KOPT-K1 (cell line): ENCODE measurements around the gene SLC25A43.
"Not testable (repeated sequence)": the region's sequence is repeated elsewhere in the genome, so short reads cannot be mapped to it uniquely, and the experiment has no call there.

Source experiments
- H3K27ac ChIP-seq: fragments of 200-600 bp; sonication (generic); 2 replicates; pipeline ENCODE4 v1.5.1; 2016; ENCODE audit warnings: antibody characterized with exemption, mild to moderate bottlenecking, low read depth, low read length; ENCODE audit not compliant: poor library complexity, severe bottlenecking
- H3K36me3 ChIP-seq: fragments of 200-600 bp; sonication (generic); 2 replicates; pipeline ENCODE4 v1.5.1; 2017; ENCODE audit warnings: antibody characterized with exemption, mild to moderate bottlenecking, low read length, moderate library complexity; ENCODE audit not compliant: insufficient read depth
- H3K9me3 ChIP-seq: fragments of 200-600 bp; sonication (generic); 2 replicates; pipeline ENCODE4 v1.5.1; 2017; ENCODE audit warnings: antibody characterized with exemption, low read length, mild to moderate bottlenecking; ENCODE audit not compliant: insufficient read depth, poor library complexity, severe bottlenecking

SLC25A43 gene

GRCh38 chrX:119423631-119424030 lies 24.5 kb downstream of the SLC25A43 start:
- Histone ChIP-seq H3K9me3 (no peaks in the 10 kb centered on the region), H3K36me3 (no peaks in the 10 kb centered on the region), H3K27ac (no peak overlapping the region)

DNA sequence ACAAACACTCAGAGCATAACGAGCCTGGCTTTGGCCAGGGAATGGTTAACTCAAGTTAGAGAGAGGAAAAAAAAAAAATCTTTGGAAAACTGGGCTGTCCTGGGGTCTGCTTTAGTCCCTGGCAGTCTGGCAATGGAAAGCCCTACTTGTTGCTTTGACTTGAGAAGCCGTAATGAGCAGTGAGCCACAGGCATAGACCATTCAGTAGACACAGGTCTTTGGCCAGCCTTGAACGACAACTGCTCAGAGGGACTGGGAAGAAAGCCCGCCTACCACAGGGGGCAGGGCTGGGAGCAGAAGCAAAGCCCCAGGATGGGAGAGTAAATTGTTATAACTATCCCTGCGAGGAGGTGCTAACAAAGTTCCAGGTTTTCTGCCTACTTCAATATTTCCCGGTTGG lies 25.9 kb downstream of the SLC25A43 start:
- H3K27ac ChIP-seq, result no peak overlapping the region

DNA sequence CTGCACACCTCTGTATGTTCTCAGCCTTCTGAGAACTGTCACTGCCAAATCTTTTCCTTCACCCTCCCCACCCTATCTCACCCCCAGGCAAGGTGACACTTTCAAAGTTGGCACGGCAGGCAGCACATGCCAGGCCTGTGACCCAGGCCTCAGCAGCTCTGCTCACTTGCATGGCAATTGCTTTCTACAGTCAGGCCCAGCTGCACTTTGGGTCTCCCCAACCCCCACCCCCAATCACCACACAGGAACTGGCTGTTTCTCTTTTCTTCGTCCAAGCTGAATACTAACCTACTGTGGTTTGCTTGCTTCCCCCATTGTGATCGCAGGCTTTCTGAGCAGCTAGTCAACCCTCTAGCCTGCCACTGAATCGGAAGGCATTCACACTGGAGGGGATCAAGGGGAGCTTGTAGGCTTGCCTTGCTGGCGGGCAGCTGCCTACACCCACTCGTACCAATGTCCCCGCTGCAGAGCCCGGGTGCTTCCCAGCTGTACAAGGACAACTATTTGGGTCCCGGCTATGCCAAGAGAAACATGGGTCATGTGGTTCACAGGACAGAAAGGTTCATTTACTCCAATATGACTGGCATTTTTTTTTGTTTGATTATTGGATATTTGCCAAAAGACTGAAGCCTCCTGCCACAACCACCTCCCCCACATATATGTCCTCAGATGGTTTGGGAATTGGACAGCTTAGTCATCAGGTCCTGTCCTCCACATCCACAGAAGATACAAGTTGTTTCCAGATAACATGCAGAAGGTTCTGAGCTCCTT lies 28.1 kb downstream of the SLC25A43 start:
- no peaks in the 10 kb centered on the region for H3K9me3 ChIP-seq
- no peaks in the 10 kb centered on the region for H3K36me3 ChIP-seq
- H3K27ac ChIP-seq, result peak overlapping the region; percentile 78

More for the DNA sequence above, 25.9 kb downstream of the SLC25A43 start:
- no peaks in the 10 kb centered on the region for H3K36me3 ChIP-seq
- H3K9me3 ChIP-seq, result no peaks in the 10 kb centered on the region

- Histone ChIP-seq H3K9me3 (no peaks in the 10 kb centered on the region), H3K36me3 (no peaks in the 10 kb centered on the region), H3K27ac (peak overlapping the region; percentile 78)
These were observed 28.7 kb downstream of the SLC25A43 start for GRCh38 chrX:119427795-119428185.

DNA sequence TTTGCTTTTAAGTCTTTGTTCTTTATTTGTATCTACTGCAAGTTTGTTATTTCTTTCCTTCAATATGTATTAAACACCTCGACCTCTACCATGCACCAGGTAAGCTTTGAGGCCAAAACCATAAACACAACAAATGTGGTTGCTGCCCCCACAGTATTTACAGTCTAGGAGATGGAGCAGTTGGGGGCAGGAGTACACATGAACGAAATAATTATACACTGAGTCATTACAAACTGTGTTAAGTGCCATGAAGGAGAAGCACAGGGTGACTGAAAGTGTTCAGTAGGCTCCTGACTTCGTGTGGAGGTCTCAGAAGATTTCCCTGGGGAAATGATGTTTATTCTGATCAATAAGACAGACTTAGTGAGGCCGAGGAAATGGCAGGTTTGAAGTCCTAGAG lies 30.3 kb downstream of the SLC25A43 start:
- H3K9me3 ChIP-seq, result no peaks in the 10 kb centered on the region
- H3K27ac ChIP-seq, result no peak overlapping the region
- no peaks in the 10 kb centered on the region for H3K36me3 ChIP-seq

- H3K36me3 ChIP-seq, H3K9me3 ChIP-seq, H3K27ac ChIP-seq: not testable (repeated sequence)
These were observed 42.2 kb downstream of the SLC25A43 start for GRCh38 chrX:119441295-119441694.

DNA sequence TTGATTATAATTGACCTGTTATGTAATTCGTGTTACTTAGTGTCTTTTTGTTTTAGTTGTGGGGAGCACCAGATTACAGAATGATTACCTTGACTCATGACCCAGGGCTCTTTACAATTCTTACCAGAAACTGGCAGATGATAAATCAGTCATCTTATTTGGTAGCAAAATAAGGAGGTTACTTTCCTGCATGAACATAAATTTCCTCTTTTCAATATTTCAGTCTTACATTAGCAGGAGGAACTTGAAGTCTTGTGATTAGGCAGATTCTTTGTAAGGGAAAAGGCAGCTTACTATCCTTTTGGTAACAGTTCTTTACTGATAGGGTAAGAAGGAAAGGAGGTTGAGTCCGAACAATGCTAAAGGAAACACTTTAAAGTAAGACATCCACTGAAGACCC lies 43.1 kb downstream of the SLC25A43 start:
- H3K27ac ChIP-seq, result no peak overlapping the region
- no peaks in the 10 kb centered on the region for H3K9me3 ChIP-seq
- no peaks in the 10 kb centered on the region for H3K36me3 ChIP-seq

GRCh38 chrX:119453202-119453601 lies 54.1 kb downstream of the SLC25A43 start:
- H3K27ac ChIP-seq, result no peak overlapping the region
- no peaks in the 10 kb centered on the region for H3K36me3 ChIP-seq
- no peaks in the 10 kb centered on the region for H3K9me3 ChIP-seq

DNA sequence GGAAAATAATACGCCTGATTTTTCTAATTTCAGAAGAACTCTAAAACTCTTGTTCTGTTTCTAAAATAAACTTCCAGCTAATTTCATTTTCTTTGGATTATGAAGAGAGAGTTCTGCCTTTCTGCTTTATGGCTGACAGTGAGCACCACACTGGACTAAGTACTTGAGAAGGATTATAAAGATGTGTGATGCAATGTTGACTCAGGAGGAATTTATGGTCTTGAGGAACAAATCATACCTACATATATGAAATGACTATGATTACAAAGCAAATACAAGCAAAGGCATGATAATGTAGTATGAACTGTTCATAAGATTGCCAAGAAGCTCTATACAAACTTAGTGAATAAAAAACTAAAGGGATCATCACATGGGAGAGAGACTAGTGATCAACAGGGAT lies 56.1 kb downstream of the SLC25A43 start:
- no peaks in the 10 kb centered on the region for H3K36me3 ChIP-seq
- no peaks in the 10 kb centered on the region for H3K9me3 ChIP-seq
- H3K27ac ChIP-seq, result no peak overlapping the region

DNA sequence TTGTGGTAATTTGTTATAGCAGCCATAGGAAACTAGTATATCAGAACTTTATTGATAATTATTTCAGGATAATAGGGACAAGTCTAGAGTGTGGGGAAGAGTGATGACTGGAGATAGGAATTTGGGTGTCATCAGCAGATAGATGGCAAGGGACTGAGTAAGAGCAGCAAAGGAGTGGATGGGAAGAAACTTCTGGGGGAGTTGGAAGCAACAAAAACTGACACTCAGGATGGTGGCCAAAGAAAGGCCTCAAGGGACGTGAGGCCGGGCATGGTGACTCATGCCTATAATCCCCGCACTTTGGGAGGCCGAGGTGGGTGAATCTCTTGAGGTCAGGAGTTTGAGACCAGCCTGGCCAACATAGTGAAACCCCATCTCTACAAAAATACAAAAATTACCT lies 60.0 kb downstream of the SLC25A43 start:
- no peak overlapping the region for H3K27ac ChIP-seq
- H3K9me3 ChIP-seq, result no peaks in the 10 kb centered on the region
- no peaks in the 10 kb centered on the region for H3K36me3 ChIP-seq

DNA sequence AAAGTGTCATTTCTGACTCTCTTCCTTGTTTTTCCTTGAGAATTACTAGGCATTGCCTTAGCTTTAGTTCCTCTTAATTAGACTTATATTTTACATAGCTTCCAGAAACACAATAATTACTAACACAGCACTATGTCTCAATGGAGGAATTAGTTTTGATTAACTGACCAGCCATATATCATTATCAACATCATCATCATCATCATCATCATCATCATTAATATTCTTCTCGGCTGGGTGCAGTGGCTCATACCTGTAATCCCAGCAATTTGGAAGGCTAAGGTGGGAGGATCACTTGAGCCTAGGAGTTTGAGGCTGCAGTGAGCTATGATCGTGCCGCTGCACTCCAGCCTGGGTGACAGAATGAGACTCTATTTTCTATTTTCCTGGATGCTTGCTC lies 66.4 kb downstream of the SLC25A43 start:
- Histone ChIP-seq H3K9me3 (no peaks in the 10 kb centered on the region), H3K36me3 (peaks cover 14% of the 10 kb centered on the region), H3K27ac (no peak overlapping the region)

DNA sequence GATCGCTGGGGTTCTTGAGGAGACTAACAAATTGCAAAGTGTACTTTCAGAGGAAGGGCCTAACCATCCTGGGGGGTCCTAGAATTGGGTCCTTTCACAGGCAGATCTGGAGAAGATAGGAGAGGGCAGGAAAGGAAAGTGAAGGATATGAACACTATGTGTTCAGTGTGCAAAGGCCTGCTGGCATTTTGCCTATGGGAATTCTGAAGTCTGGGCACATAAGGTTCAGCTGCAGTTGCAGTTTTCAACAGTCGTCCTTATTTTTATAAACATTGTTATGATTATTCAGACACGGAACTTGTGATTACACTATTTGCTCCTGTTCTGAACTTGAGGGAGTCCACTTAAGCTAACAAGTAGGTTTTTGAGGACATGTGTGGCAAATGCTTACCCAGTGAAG lies 67.8 kb downstream of the SLC25A43 start:
- Histone ChIP-seq H3K27ac (no peak overlapping the region), H3K36me3 (peaks cover 26% of the 10 kb centered on the region)

GRCh38 chrX:119467433-119467832 lies 68.3 kb downstream of the SLC25A43 start:
- H3K27ac ChIP-seq, result no peak overlapping the region
- H3K36me3 ChIP-seq, result peaks cover 27% of the 10 kb centered on the region
- no peaks in the 10 kb centered on the region for H3K9me3 ChIP-seq

More for the DNA sequence above, 67.8 kb downstream of the SLC25A43 start:
- H3K9me3 ChIP-seq, result no peaks in the 10 kb centered on the region

DNA sequence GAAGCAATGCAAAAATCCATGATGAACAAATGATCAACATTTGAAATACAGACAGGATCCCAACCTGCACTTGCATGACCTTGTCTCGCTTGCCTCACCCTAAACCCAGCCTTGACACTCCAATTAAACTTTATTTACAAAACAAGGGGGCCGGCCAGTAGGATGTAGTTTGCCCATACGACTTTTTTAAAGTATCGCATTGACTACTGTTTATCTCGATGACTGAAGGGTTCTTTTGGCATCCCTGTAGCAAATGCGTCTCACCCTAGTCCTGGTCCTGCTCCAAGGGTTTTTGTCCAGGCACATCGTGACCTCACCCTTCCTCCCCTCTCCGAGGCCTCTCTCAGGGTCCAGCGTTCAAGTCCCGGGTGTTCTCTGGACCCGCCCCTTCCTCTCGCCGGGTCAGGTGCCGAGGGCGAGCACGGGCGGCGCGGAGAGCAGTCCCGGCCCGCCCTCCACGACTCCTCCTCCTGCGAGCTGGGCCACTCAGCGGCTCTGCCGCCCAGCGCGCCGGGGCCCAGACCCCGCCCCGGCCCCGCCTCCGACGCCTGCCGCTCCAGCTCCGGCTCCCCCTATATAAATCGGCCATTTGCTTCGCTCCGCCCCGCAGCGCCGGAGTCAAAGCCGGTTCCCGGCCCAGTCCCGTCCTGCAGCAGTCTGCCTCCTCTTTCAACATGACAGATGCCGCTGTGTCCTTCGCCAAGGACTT lies 68.9 kb downstream of the SLC25A43 start, which contains the start of gene SLC25A5:
Gene SLC25A5 (plus strand): TSS at position 603 of the 709 bp plus-strand sequence. CDS start 72 bp downstream, at position 675.
- Histone ChIP-seq H3K9me3 (no peaks in the 10 kb centered on the region), H3K27ac (peak within 1 kb of the TSS; percentile 97), H3K36me3 (peaks cover 31% of the 10 kb centered on the region)

DNA sequence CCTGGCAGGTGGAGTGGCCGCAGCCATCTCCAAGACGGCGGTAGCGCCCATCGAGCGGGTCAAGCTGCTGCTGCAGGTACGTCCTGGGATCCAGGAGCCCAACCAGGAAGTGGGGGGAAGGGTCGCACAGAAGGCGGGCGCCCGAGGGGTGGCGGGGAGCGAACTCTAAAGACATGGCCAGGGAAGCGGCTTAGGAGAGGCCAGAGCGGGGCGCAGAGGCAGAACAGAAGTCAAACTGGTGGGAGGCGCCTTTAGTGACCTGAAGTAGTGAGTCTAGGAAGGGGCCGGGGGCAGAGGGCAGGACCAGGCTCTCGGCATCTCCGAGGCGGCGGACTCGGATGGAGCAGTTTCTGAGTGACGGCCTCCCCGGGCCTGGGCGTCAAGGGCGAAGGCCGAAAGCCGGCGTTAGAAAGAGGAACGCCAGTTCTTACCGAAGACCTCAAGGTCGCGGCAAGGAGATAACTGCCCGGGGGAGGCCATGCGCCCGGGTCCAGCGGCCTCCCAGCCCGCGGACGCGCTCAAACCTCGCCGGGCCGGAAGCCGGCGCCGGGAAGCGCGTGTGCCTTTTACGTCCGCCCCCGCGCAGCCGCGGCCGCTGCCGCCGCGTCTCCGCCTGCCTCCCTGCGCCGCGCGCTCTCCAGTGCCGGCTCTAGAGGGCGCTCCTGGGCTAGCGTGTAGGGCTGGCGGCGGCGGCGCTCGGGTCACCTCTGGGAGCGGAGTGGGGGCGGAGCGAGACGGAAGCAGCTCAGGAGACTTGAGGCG lies 69.6 kb downstream of the SLC25A43 start:
- no peaks in the 10 kb centered on the region for H3K9me3 ChIP-seq
- H3K36me3 ChIP-seq, result peaks cover 31% of the 10 kb centered on the region
- H3K27ac ChIP-seq, result peak overlapping the region; percentile 97
